ENCODE measurements around the gene DTNB.

DTNB gene

DNA sequence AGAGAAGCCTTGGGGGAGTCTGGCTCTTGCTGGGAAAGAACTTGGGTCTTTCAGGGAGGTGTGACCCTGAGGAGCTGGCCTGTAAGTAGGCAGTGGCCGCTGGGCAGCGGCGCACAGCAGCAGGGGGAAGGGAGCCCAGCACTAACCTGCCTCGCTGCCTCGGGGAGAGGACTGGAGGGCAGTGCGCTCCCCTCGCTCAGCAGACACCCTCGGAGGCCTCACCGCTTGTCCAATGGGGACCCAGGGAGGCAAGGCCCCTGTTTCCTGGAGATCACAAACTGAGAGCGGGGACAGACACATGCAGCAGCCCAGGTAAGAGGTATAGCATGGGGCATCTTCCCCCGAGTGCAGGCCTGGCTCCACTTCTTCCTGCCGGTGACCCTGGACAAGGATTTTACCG lies 335.0 kb downstream of the DTNB start:
- TF ChIP-seq FOXP2 (optimal IDR thresholded peaks at IDR 0.05; ENCODE audit: borderline replicate concordance, extremely low read depth, extremely low read length, insufficient read depth) = no peak
- TF ChIP-seq, protein P1, sequence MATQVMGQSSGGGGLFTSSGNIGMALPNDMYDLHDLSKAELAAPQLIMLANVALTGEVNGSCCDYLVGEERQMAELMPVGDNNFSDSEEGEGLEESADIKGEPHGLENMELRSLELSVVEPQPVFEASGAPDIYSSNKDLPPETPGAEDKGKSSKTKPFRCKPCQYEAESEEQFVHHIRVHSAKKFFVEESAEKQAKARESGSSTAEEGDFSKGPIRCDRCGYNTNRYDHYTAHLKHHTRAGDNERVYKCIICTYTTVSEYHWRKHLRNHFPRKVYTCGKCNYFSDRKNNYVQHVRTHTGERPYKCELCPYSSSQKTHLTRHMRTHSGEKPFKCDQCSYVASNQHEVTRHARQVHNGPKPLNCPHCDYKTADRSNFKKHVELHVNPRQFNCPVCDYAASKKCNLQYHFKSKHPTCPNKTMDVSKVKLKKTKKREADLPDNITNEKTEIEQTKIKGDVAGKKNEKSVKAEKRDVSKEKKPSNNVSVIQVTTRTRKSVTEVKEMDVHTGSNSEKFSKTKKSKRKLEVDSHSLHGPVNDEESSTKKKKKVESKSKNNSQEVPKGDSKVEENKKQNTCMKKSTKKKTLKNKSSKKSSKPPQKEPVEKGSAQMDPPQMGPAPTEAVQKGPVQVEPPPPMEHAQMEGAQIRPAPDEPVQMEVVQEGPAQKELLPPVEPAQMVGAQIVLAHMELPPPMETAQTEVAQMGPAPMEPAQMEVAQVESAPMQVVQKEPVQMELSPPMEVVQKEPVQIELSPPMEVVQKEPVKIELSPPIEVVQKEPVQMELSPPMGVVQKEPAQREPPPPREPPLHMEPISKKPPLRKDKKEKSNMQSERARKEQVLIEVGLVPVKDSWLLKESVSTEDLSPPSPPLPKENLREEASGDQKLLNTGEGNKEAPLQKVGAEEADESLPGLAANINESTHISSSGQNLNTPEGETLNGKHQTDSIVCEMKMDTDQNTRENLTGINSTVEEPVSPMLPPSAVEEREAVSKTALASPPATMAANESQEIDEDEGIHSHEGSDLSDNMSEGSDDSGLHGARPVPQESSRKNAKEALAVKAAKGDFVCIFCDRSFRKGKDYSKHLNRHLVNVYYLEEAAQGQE (IDR thresholded peaks at IDR 0.05; ENCODE audit: insufficient read depth in 1 of 2, low read depth in 2 of 2, low read length in 2 of 2) = no peak
- no peak for TF ChIP-seq POLR2AphosphoS5 (IDR thresholded peaks at IDR 0.05; ENCODE audit: low read depth, low read length)
- no peak for TF ChIP-seq SIN3A (IDR thresholded peaks at IDR 0.05; ENCODE audit: borderline replicate concordance, insufficient read depth, low read length)
- TF ChIP-seq TAF1 (IDR thresholded peaks at IDR 0.05; ENCODE audit: borderline replicate concordance, insufficient read depth, low read length) = no peak

- TF ChIP-seq, protein P1 (IDR thresholded peaks at IDR 0.05; ENCODE audit: insufficient read depth in 1 of 2, low read depth in 2 of 2, low read length in 2 of 2) = no peak
- TF ChIP-seq POLR2AphosphoS5 (IDR thresholded peaks at IDR 0.05; ENCODE audit: low read depth, low read length) = no peak
- no peak for TF ChIP-seq FOXP2 (optimal IDR thresholded peaks at IDR 0.05; ENCODE audit: borderline replicate concordance, extremely low read depth, extremely low read length, insufficient read depth)
- no peak for TF ChIP-seq SIN3A (IDR thresholded peaks at IDR 0.05; ENCODE audit: borderline replicate concordance, insufficient read depth, low read length)
- no peak for TF ChIP-seq TAF1 (IDR thresholded peaks at IDR 0.05; ENCODE audit: borderline replicate concordance, insufficient read depth, low read length)
These were observed 335.5 kb downstream of the DTNB start for GRCh38 chr2:25337891-25338290.

- TF ChIP-seq SIN3A (IDR thresholded peaks at IDR 0.05; ENCODE audit: borderline replicate concordance, insufficient read depth, low read length) (no peak), TAF1 (IDR thresholded peaks at IDR 0.05; ENCODE audit: borderline replicate concordance, insufficient read depth, low read length) (no peak), POLR2AphosphoS5 (IDR thresholded peaks at IDR 0.05; ENCODE audit: low read depth, low read length) (no peak), FOXP2 (optimal IDR thresholded peaks at IDR 0.05; ENCODE audit: borderline replicate concordance, extremely low read depth, extremely low read length, insufficient read depth) (no peak)
- TF ChIP-seq, protein P1 (IDR thresholded peaks at IDR 0.05; ENCODE audit: insufficient read depth in 1 of 2, low read depth in 2 of 2, low read length in 2 of 2) = no peak
These were observed 336.1 kb downstream of the DTNB start for GRCh38 chr2:25337276-25337675.

DNA sequence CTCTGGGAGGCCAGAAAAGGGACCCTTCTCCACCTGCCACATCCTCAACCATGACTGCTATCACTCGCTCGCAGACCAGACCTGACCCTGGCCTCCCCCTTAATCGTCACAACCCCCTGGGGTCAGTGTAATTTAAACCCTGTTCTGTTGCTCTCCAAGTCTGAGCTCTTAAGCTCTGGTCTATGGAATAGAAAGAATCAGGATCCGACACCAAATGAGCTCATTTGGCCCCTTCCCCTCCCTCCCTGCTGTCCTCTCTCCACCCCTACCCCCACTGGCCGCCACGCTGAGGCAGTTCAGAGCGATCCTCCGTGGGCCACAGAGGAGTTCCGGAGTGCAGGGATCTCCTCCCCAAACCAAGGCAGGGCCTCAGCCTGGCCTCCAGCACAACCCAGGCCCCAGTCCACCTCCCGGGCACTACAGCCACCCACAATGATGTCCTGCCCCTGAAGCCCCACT lies 337.0 kb downstream of the DTNB start:
- TF ChIP-seq FOXP2 (optimal IDR thresholded peaks at IDR 0.05; ENCODE audit: borderline replicate concordance, extremely low read depth, extremely low read length, insufficient read depth) (no peak), SIN3A (IDR thresholded peaks at IDR 0.05; ENCODE audit: borderline replicate concordance, insufficient read depth, low read length) (no peak), TAF1 (IDR thresholded peaks at IDR 0.05; ENCODE audit: borderline replicate concordance, insufficient read depth, low read length) (no peak)
- TF ChIP-seq, protein P1 (IDR thresholded peaks at IDR 0.05; ENCODE audit: insufficient read depth in 1 of 2, low read depth in 2 of 2, low read length in 2 of 2) = no peak

DNA sequence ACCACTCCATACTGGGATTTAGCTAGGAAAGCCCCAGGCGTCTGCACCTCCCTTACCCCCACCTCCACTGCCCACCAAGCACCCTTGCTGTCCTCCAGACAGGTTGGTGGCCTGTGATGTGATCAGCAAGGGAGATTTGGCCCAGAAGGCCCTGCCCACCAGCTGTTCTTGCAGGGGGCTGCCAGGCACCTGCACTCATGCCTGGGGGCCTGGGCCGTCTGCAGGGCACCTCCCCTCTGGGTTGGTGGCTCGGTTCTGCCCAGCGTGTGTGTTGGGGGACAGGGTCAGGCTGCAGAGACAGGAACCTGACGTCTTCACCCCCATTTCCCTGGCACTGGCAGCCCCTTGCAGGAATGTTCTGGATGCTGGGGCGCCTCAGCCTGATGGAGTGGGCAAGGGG lies 337.4 kb downstream of the DTNB start:
- TF ChIP-seq TAF1 (IDR thresholded peaks at IDR 0.05; ENCODE audit: borderline replicate concordance, insufficient read depth, low read length) (no peak), POLR2AphosphoS5 (IDR thresholded peaks at IDR 0.05; ENCODE audit: low read depth, low read length) (no peak)
- TF ChIP-seq, protein P1 (IDR thresholded peaks at IDR 0.05; ENCODE audit: insufficient read depth in 1 of 2, low read depth in 2 of 2, low read length in 2 of 2) = no peak

All from PFSK-1 (cell line).